ENCODE data around the gene ITGB4.

DNA sequence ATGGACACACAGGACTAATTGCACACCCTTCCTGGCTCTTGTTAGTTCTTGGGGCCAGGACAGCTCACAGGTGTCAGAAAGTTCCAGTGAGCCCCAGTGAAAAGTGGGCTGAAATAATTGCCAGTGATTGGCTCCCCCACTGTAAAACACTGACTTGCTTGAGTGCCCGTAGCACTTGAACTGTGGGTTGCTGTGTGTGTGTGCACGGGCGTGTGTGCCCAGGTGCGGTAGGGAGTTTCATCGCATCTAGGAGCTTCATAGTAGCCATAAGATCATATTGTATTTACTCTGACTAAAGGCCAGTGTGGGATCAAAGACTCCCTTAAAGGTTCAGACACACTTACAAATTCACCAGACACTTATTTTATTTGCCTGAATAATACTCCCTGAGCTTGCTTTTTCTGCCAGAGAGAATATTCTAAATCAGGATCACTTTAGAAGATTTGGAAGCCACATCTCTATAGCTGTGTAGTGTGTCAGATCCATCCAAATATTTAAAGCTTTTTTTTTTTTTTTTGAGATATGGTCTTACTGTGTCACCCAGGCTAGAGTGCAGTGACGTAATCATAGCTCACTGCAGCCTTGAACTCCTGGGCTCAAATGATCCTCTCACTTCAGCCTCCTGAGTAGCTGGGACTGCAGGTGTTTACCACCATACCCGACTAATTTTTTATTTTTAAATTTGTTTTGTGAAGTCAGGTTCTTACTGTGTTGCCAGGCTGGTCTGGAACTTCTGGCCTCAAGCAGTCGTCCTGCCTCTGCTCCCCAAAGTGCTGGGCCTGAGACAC, 74.8 kb downstream of the ITGB4 start:
- no peak for TF ChIP-seq EZH2 (IDR thresholded peaks at IDR 0.05; ENCODE audit: borderline replicate concordance, low read depth, low read length, severe bottlenecking)
- TF ChIP-seq, protein P1, sequence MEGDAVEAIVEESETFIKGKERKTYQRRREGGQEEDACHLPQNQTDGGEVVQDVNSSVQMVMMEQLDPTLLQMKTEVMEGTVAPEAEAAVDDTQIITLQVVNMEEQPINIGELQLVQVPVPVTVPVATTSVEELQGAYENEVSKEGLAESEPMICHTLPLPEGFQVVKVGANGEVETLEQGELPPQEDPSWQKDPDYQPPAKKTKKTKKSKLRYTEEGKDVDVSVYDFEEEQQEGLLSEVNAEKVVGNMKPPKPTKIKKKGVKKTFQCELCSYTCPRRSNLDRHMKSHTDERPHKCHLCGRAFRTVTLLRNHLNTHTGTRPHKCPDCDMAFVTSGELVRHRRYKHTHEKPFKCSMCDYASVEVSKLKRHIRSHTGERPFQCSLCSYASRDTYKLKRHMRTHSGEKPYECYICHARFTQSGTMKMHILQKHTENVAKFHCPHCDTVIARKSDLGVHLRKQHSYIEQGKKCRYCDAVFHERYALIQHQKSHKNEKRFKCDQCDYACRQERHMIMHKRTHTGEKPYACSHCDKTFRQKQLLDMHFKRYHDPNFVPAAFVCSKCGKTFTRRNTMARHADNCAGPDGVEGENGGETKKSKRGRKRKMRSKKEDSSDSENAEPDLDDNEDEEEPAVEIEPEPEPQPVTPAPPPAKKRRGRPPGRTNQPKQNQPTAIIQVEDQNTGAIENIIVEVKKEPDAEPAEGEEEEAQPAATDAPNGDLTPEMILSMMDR (IDR thresholded peaks at IDR 0.05; ENCODE audit: extremely low read depth in 1 of 2, insufficient read depth in 1 of 2, low read depth in 1 of 2, low read length in 2 of 2) = no peak
- no peak for TF ChIP-seq POLR2A (IDR thresholded peaks at IDR 0.05; ENCODE audit: low read depth, low read length)
- TF ChIP-seq POLR2AphosphoS5 (IDR thresholded peaks at IDR 0.05; ENCODE audit: insufficient read depth, low read depth, low read length) = no peak
- TF ChIP-seq FOS (IDR thresholded peaks at IDR 0.05; ENCODE audit: borderline replicate concordance, insufficient read depth, low read length) = no peak
- no peak for TF ChIP-seq JUN (IDR thresholded peaks at IDR 0.05; ENCODE audit: borderline replicate concordance, insufficient read depth, insufficient read length, low read depth)
- no peak for TF ChIP-seq MYC (IDR thresholded peaks at IDR 0.05; ENCODE audit: low read depth, low read length)
